Mucosa of rectum (tissue), 2 donors: ENCODE data around the gene HOXA7.

ENCODE experiments used
- H3K27ac ChIP-seq, 2 donors: one replicate each; pipeline ENCODE4 v1.7.0; 2013; ENCODE audit warnings: inconsistent platforms in 2 of 2, low read depth in 2 of 2, low read length in 2 of 2
- H3K27me3 ChIP-seq, 2 donors: one replicate each; pipeline ENCODE4 v1.7.0; 2013; ENCODE audit warnings: low read length in 2 of 2; ENCODE audit not compliant: control insufficient read depth in 2 of 2, insufficient read depth in 2 of 2
- H3K36me3 ChIP-seq, 2 donors: one replicate each; pipeline ENCODE4 v1.7.0; 2013; ENCODE audit warnings: low read length in 2 of 2; ENCODE audit not compliant: control insufficient read depth in 2 of 2, insufficient read depth in 2 of 2
- H3K4me1 ChIP-seq, 2 donors: one replicate each; pipeline ENCODE4 v1.7.0; 2013; ENCODE audit warnings: low read length in 2 of 2, mild to moderate bottlenecking in 1 of 2; ENCODE audit not compliant: control insufficient read depth in 2 of 2, insufficient read depth in 2 of 2
- H3K4me3 ChIP-seq, 2 donors: one replicate each; pipeline ENCODE4 v1.7.0; 2013; ENCODE audit warnings: low read length in 2 of 2
- H3K9ac ChIP-seq, 2 donors: one replicate each; pipeline ENCODE4 v1.7.0; 2013; ENCODE audit warnings: low read length in 2 of 2, low read depth in 1 of 2, mild to moderate bottlenecking in 1 of 2
- H3K9me3 ChIP-seq, 2 donors: one replicate each; pipeline ENCODE4 v1.7.0; 2013; ENCODE audit warnings: low read length in 2 of 2; ENCODE audit not compliant: control insufficient read depth in 2 of 2
- donor health status: healthy.
- donor health status: Normal muscosa, but diverticular disease.

The HOXA7 gene

DNA sequence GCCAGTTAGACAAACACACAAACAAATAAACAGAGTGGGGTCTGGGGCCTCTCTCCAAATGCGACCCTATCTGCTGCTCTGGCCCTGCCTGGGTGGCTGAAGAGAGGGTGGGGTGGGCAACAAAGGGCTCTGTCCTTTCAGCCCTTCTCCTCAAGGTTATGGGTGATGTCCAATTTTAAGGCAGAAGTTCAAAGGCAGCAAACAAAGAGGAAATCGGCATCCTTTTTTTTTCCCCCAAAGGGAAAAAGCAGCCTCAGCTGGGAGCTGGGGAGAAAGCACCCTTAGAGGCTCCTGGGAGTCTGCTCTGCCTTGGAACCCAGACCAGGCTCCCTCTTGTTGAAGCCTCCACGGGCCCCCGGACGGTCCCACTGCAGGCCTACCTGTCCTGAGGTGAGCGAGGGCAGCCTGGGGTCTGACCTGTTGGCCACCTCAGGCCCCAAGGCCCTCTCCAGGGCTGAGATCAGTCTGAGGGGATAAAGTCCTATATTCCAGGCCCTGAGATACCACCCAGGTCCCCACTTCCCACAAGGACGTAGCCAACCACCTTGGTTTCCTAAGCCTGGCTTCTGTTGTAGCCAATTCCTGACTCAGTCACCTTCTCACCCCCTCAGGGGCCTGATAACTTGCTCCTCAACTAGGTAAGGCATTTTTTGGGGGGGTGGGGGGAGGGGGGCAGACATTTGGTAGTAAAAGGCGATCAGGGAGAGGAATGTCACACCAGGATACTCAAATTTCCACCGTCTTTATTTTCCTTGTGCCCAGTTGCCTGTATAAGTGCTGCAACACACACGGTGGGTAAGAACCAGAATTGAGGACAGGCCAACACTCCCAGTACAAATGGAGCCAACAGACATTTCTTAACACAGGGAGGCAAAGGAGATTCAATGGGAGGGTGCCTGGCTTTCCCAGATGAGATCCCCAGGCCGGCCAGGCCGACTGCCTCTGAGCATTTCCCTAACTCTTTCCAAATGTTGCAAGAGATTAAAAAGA lies 24.3 kb upstream of the HOXA7 start:
- H3K4me3 ChIP-seq, result peak overlapping the region; percentile 31 to 47
- H3K27ac ChIP-seq, result peak overlapping the region; percentile 96
- peak overlapping the region; percentile 47 to 96 for H3K9ac ChIP-seq
- no peaks in the 10 kb centered on the region for H3K36me3 ChIP-seq
- peaks cover 5 to 21% of the 10 kb centered on the region in 2 donors for H3K27me3 ChIP-seq
- H3K9me3 ChIP-seq, result no peaks in the 10 kb centered on the region
- H3K4me1 ChIP-seq, result peaks cover 42 to 72% of the 10 kb centered on the region in 2 donors

DNA sequence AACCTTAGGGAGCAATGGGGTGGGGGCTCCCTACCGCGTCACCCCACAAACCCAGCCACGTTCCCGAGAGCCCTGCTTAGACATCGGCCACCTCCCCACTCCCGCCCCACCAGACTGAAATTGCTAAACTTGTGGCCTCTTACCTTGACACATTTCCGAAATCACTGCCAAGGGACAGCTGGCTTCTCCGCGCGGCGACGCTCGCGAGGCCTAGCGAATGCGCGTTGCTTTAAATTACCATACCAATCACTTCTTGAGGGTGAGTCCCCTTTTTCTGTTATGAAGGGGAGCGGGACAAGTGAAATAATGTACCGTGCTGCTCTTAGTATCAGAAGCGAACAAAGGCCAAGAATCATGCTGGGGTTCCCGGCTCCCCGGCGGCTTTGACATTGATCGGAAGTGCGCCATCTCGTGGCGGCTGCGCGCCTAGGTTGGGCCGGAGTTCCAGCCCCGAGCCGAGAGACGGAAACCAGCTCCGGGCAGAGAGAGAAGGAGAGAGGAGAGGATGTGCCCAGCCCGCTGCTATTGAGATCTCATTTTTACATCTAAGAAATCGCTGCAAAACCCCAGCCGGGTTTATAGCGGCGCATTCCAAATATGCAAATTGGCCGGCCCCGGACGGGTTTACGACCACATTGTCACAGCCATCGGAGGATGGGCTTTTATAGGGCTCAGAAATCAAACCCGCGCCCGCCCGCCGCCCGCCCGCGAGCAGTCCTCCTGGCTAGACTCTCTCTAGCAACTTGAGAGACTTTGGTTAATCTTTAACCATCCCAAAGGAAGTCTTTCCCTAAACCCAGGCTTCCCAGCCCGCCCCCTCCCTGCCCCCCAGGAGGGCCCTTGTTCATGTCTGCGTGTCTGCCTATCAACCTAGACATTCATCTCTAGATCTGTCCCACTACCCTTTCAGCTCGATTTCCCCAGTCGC lies 23.3 kb upstream of the HOXA7 start:
- Histone ChIP-seq H3K27me3 (peaks cover 2 to 18% of the 10 kb centered on the region in 2 donors), H3K9ac (peak overlapping the region; percentile 92 to 96), H3K9me3 (no peaks in the 10 kb centered on the region), H3K4me3 (peak overlapping the region; percentile 64 to 79), H3K27ac (peak overlapping the region; percentile 96), H3K4me1 (peaks cover 44 to 74% of the 10 kb centered on the region in 2 donors), H3K36me3 (no peaks in the 10 kb centered on the region)

DNA sequence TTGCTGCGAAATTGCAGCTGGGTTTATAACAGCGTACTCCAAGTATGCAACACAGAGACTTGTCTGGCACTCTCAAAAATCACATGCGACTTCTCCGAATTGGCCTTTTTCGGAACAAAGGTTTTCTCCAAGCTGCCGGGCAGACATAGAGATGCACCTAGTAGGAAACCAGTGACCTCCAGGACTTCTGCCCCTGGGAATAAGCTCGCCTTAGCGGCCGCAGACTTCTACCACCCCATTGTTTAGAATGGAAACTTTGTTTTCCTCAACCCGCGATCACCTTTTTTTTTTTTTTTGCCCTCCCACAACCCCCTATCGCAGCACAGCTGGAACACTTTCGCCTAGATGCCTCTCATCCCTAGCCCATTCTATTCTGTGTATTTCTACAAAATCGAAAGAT lies 22.6 kb upstream of the HOXA7 start:
- H3K27me3 ChIP-seq, result peaks cover 0 to 20% of the 10 kb centered on the region in 2 donors
- H3K9me3 ChIP-seq, result no peaks in the 10 kb centered on the region
- no peaks in the 10 kb centered on the region for H3K36me3 ChIP-seq
- peak overlapping the region; percentile 64 to 79 for H3K4me3 ChIP-seq
- H3K4me1 ChIP-seq, result peaks cover 43 to 75% of the 10 kb centered on the region in 2 donors
- peak overlapping the region; percentile 92 to 96 for H3K9ac ChIP-seq
- H3K27ac ChIP-seq, result peak overlapping the region; percentile 96

DNA sequence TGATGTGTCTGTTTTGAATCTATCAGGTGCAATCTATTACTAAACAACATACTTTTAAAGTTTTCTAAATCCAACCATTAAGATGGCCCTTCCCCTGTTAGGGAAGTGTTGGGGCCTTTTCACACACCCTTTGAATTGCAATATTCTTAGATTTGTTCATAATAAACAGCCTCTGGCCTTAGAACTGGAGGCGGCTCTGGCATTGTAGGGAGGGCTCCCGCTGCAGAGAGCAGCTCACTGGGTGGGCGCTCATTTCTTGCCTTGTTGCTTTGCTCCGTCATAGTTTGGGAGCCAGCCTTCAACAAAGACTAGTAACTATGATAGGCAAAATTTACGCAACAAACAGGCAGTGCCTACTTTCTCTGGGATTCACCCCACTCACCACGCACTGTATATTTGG lies 21.9 kb upstream of the HOXA7 start:
- peak overlapping the region; percentile 92 to 96 for H3K9ac ChIP-seq
- H3K4me3 ChIP-seq, result peak overlapping the region; percentile 64 to 79
- no peaks in the 10 kb centered on the region for H3K9me3 ChIP-seq
- H3K27me3 ChIP-seq, result peaks cover 0 to 20% of the 10 kb centered on the region in 2 donors
- no peaks in the 10 kb centered on the region for H3K36me3 ChIP-seq
- peaks cover 38 to 69% of the 10 kb centered on the region in 2 donors for H3K4me1 ChIP-seq
- peak overlapping the region; percentile 96 for H3K27ac ChIP-seq

DNA sequence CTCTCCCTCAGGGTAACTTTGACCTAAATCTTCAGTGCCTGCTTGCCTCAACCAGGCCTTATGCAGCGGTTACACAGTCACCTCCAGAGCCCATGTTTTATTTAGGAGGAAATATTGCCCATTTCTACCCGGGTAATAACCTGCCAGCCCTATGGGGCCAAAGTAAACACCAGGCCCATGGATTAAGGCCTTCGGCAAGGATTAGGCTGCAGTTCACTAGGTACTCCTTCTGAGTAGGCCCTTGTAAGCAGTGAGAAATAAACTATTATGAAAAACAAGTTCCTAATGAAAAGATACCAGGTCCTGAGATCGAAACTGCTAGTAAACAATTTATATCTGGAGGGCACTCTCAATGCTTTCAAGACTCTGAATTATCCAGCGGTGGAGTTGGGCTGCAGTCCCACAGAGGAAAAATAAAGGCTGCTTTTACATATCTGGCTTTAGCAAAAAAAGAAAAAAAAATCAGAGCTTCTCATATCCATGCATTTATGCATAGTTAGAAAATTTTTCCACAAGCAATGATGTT lies 21.4 kb upstream of the HOXA7 start:
- H3K9ac ChIP-seq, result peak overlapping the region; percentile 92 to 96
- no peaks in the 10 kb centered on the region for H3K9me3 ChIP-seq
- H3K36me3 ChIP-seq, result no peaks in the 10 kb centered on the region
- peak overlapping the region; percentile 64 to 79 for H3K4me3 ChIP-seq
- H3K27ac ChIP-seq, result peak overlapping the region; percentile 96
- peaks cover 0 to 19% of the 10 kb centered on the region in 2 donors for H3K27me3 ChIP-seq
- H3K4me1 ChIP-seq, result peaks cover 41 to 64% of the 10 kb centered on the region in 2 donors

DNA sequence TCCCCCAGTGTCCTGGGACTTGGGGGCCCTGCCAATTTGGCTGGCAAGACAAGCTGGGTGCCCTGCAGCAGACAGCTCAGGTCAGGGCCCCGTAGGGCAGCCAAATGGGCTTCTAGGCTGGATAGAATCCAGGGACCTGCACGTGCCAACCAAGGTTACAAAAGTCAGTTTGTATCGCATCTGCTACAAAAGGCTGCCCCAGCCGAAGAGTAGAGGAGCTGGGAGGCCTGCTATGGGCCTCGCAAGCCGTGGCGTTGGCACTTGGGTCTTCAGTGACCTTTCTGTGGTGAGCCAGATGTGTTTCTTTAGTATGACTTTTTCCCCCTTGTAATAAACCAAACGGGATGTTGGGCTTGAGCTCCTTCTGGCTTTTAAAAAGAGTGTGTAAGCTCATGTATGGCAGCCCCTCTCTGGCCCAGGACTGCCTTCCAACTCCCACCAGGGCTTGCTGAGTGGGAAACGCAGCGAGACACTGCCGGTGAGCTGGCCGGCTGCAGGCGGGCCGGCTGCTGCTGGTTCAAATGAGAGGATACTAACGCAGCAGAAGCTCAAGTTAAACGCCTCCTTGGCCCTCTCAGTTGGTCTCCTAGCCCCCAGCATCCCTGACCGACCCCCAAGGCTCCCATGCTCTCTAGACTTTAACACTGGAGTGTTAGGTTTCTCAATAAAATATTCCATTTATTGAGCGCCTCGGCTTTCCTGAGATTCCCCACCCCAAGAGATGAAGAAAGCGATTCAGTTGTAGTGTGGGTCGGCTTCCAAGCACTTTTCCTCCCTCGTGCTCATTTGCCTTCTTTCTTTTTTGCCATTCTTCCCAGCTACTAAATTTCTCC lies 20.7 kb upstream of the HOXA7 start:
- Histone ChIP-seq H3K36me3 (no peaks in the 10 kb centered on the region), H3K9ac (peak overlapping the region; percentile 92 to 96), H3K27me3 (peaks cover 0 to 17% of the 10 kb centered on the region in 2 donors), H3K27ac (peak overlapping the region; percentile 96), H3K4me1 (peaks cover 39 to 62% of the 10 kb centered on the region in 2 donors), H3K4me3 (peak overlapping the region; percentile 64 to 79), H3K9me3 (no peaks in the 10 kb centered on the region)

DNA sequence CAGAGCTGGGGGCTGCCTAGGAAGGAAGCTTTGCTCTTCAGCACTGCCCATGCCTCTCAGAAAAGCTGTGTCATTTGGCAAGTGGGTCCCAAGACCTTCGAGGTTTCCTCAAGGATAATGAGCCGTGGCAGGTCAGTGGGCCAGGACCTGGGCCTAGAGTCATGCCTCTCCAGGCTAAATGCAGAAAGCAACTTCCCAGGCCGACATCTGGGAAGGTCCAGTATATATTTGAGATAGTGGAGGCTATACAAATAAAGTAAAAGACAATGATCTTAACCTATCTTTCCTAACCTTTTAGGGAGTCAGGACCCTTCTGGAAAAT lies 20.0 kb upstream of the HOXA7 start:
- Histone ChIP-seq H3K9me3 (no peaks in the 10 kb centered on the region), H3K4me1 (peaks cover 38 to 60% of the 10 kb centered on the region in 2 donors), H3K27ac (peak overlapping the region; percentile 96), H3K36me3 (no peaks in the 10 kb centered on the region), H3K27me3 (peaks cover 0 to 17% of the 10 kb centered on the region in 2 donors), H3K9ac (peak overlapping the region; percentile 92 to 96), H3K4me3 (peak overlapping the region; percentile 64 to 79)

DNA sequence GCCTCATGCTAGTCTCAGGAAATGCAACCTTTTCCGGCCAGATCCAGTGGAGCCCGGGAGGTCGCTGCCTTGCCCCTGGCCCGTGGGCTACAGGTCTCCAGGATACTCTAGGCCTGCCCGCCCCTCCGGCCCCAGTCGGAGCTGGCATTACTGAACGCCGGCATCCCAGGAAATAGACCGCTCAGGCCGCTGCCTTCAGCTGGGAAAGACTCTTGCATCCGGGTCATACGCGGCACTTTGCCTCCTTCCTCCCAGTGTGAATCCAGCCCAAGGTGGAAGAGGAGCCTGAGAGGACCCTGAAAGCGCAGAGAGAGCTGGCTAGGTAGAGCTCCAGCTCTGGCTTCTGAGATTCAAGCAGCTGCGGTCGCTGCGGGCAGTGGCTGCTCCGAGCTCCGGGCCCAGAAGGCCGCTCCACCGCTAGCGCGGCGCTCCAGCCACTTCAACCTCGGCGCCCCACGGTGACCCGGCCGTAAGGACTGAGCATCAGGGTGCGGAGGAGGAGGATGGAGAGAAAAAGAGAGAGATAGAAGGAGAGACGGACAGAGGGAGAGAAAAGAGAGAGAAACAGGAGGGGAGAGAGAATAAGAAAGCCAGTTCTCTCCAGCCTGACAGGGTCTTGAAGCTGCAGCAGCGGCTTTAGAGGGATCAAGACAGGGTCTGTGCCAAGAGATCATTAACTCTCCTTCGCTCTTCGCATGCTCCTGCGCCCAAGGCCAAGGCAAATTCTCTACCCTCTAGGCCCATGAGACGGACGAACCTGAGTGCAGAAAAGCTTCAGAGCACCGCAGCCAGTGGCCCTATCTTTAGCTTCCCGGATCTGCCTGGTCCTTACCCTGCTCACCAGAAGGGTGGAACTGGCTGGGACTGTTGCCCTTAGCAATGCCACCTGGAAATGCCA lies 19.4 kb upstream of the HOXA7 start:
- H3K4me3 ChIP-seq, result peak overlapping the region; percentile 64 to 79
- peaks cover 0 to 17% of the 10 kb centered on the region in 2 donors for H3K27me3 ChIP-seq
- peaks cover 33 to 57% of the 10 kb centered on the region in 2 donors for H3K4me1 ChIP-seq
- no peaks in the 10 kb centered on the region for H3K36me3 ChIP-seq
- peak overlapping the region; percentile 92 to 96 for H3K9ac ChIP-seq
- peak overlapping the region; percentile 96 for H3K27ac ChIP-seq
- H3K9me3 ChIP-seq, result no peaks in the 10 kb centered on the region
